MM.1S (cell line): ENCODE data around the gene TMIE.

Experiments used
- DNase-seq: peaks from one replicate; pipeline ENCODE4 v3.0.0-alpha.2; 2015
- H2AFZ ChIP-seq: fragments of 300-600 bp; sonication (generic); 2 replicates; pipeline ENCODE4 v1.6.0; 2016; ENCODE audit warnings: antibody characterized with exemption, low read length
- H3F3A ChIP-seq: fragments of 300-600 bp; sonication (generic); 2 replicates; pipeline ENCODE4 v1.6.1; 2016; ENCODE audit warnings: mild to moderate bottlenecking, antibody characterized with exemption, low read length, moderate library complexity, mixed read lengths; ENCODE audit not compliant: insufficient read depth
- H3K27ac ChIP-seq: fragments of 300-600 bp; sonication (generic); 2 replicates; pipeline ENCODE4 v1.5.1; 2016; ENCODE audit warnings: mild to moderate bottlenecking, low read length
- H3K27me3 ChIP-seq: fragments of 300-600 bp; sonication (generic); replicated peaks from 2 replicates; pipeline ENCODE4 v1.6.0; 2016; ENCODE audit warnings: low read length; ENCODE audit not compliant: insufficient read depth
- H3K36me3 ChIP-seq: fragments of 300-600 bp; sonication (generic); replicated peaks from 2 replicates; pipeline ENCODE4 v1.6.1; 2016; ENCODE audit warnings: mild to moderate bottlenecking, low read length, mixed read lengths; ENCODE audit not compliant: insufficient read depth
- H3K4me1 ChIP-seq: fragments of 300-600 bp; sonication (generic); 2 replicates; pipeline ENCODE4 v1.6.1; 2016; ENCODE audit warnings: low read length, mixed read lengths
- H3K4me2 ChIP-seq: fragments of 300-600 bp; sonication (generic); 2 replicates; pipeline ENCODE4 v1.6.0; 2016; ENCODE audit warnings: low read depth, low read length
- H3K4me3 ChIP-seq: fragments of 300-600 bp; sonication (generic); 2 replicates; pipeline ENCODE4 v1.5.1; 2016; ENCODE audit warnings: low read length, mixed read lengths
- H3K79me2 ChIP-seq: fragments of 300-600 bp; sonication (generic); 2 replicates; pipeline ENCODE4 v1.6.1; 2016; ENCODE audit warnings: mixed run types, low read length, mixed read lengths
- H3K9ac ChIP-seq: fragments of 300-600 bp; sonication (generic); 2 replicates; pipeline ENCODE4 v1.6.1; 2016; ENCODE audit warnings: low read length, mixed read lengths
- H3K9me2 ChIP-seq: fragments of 300-600 bp; sonication (generic); replicated peaks from 2 replicates; pipeline ENCODE4 v1.6.1; 2016; ENCODE audit warnings: mild to moderate bottlenecking, low read length, mixed read lengths; ENCODE audit not compliant: insufficient read depth
- H3K9me3 ChIP-seq: fragments of 300-600 bp; sonication (generic); replicated peaks from 2 replicates; pipeline ENCODE4 v1.6.1; 2016; ENCODE audit warnings: mild to moderate bottlenecking, low read length, mixed read lengths; ENCODE audit not compliant: insufficient read depth
- H4K20me1 ChIP-seq: fragments of 300-600 bp; sonication (generic); 2 replicates; pipeline ENCODE4 v1.6.1; 2016; ENCODE audit warnings: mild to moderate bottlenecking, low read length, moderate library complexity, mixed read lengths; ENCODE audit not compliant: insufficient read depth
- CTCF ChIP-seq: fragments of 300-600 bp; sonication (generic); IDR thresholded peaks from 2 replicates; pipeline ENCODE4 v1.5.1; 2016; ENCODE audit warnings: antibody characterized with exemption, low read length, mixed read lengths
- EZH2 ChIP-seq: fragments of 300-600 bp; sonication (generic); optimal IDR thresholded peaks from 2 replicates; pipeline ENCODE3; 2017; ENCODE audit warnings: low read depth, mild to moderate bottlenecking, antibody characterized with exemption, low read length, mixed read lengths
- EZH2phosphoT487 ChIP-seq: fragments of 300-600 bp; sonication (generic); IDR thresholded peaks from 2 replicates; pipeline ENCODE4 v1.6.1; 2018; ENCODE audit warnings: antibody characterized with exemption, low read length

Gene TMIE

GRCh38 chr3:46666453-46666845 is 34.7 kb upstream of the TMIE start:
- Histone ChIP-seq H3K27ac (no peak overlapping the region), H3K4me1 (no peaks in the 10 kb centered on the region), H3K27me3 (no peaks in the 10 kb centered on the region), H2AFZ (no peak overlapping the region), H3K9me2 (no peaks in the 10 kb centered on the region), H3K9ac (no peak overlapping the region), H3K79me2 (no peaks in the 10 kb centered on the region), H3K4me2 (no peak overlapping the region), H4K20me1 (no peaks in the 10 kb centered on the region), H3K4me3 (no peak overlapping the region), H3K36me3 (no peaks in the 10 kb centered on the region), H3K9me3 (no peaks in the 10 kb centered on the region), H3F3A (no peaks in the 10 kb centered on the region)
- no peak for DNase-seq
- no peak for TF ChIP-seq CTCF
- no peak for TF ChIP-seq EZH2
- no peak for TF ChIP-seq EZH2phosphoT487

DNA sequence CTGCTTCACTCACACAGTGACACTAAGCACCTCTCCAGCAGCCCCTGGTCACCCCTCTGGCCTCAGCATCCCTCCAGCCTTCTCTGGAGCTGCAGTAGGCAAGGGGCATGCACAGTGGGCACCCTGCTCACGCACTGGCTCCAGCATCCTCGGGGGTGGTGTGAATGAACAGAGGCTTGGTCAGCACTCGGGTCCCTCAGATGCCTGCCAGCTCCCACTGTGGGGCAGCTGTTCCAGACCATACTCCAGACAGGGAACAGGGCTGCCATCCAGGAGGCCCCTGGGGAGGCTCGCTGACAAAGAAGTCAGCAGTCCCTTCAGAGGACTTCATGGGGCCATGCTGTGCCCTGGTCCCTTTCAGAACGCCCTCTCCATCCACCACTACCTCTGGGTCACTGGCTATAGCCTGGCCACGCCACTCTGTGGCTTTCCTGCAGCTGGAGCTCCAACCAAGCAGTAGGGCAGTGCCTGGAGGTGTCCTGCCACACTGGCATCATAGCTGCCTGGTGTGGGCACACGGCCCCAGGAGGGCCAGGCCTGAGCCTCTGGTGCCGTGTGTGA is 34.1 kb upstream of the TMIE start:
- Histone ChIP-seq H3K4me2 (no peak overlapping the region), H3K9me2 (no peaks in the 10 kb centered on the region), H3K9me3 (no peaks in the 10 kb centered on the region), H2AFZ (no peak overlapping the region), H3F3A (no peaks in the 10 kb centered on the region), H3K27me3 (no peaks in the 10 kb centered on the region), H3K4me3 (no peak overlapping the region), H4K20me1 (no peaks in the 10 kb centered on the region), H3K27ac (no peak overlapping the region), H3K9ac (no peak overlapping the region), H3K79me2 (no peaks in the 10 kb centered on the region), H3K4me1 (no peaks in the 10 kb centered on the region), H3K36me3 (no peaks in the 10 kb centered on the region)
- no peak for DNase-seq
- TF ChIP-seq CTCF (no peak), EZH2 (no peak), EZH2phosphoT487 (no peak)

DNA sequence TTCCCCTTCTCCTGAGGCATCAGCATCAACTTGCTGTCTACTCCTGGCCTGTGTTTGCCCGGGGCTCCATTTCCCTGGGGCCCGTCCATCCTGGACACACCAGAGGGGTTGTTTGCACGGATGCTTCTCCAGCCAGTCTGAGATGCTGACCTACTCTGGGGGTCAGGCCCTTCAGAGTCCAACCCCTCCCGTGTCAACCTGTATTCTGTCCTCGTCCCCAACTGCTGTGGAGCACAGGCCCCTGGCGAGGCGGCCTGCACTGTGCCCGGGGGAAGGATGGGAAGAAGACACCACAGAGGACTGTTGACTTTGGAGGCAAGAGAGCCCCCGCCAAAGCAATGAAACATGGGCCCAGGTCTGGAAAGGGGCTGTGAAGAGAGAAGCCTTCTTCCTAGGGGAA is 33.5 kb upstream of the TMIE start:
- TF ChIP-seq CTCF: no peak
- TF ChIP-seq EZH2phosphoT487: no peak
- no peak for TF ChIP-seq EZH2
- Histone ChIP-seq H3K79me2 (no peaks in the 10 kb centered on the region), H3K9ac (no peak overlapping the region), H3K4me2 (no peak overlapping the region), H4K20me1 (no peaks in the 10 kb centered on the region), H3K9me2 (no peaks in the 10 kb centered on the region), H3K9me3 (no peaks in the 10 kb centered on the region), H3K27me3 (no peaks in the 10 kb centered on the region), H2AFZ (no peak overlapping the region), H3K27ac (no peak overlapping the region), H3F3A (no peaks in the 10 kb centered on the region), H3K4me1 (no peaks in the 10 kb centered on the region), H3K36me3 (no peaks in the 10 kb centered on the region), H3K4me3 (no peak overlapping the region)
- no peak for DNase-seq
